H54 (cell line): ENCODE results near the gene C19orf33.
"Not testable (repeated sequence)": the region's sequence is repeated elsewhere in the genome, so short reads cannot be mapped to it uniquely, and the experiment has no call there.

ENCODE experiments used
- DNase-seq: peaks from one replicate; pipeline ENCODE4 v3.0.0; 2011; ENCODE audit warnings: low spot score, mixed read lengths; ENCODE audit not compliant: insufficient read length
- FAIRE-seq: peaks from 3 replicates; lab custom pipeline; 2011; peaks lifted over from hg19 to GRCh38; lab: Jason Lieb, UNC
- POLR2A ChIP-seq: IDR thresholded peaks from 2 replicates; pipeline ENCODE4 v1.6.1; 2011; ENCODE audit warnings: low read depth, mild to moderate bottlenecking, low read length

Gene C19orf33

DNA sequence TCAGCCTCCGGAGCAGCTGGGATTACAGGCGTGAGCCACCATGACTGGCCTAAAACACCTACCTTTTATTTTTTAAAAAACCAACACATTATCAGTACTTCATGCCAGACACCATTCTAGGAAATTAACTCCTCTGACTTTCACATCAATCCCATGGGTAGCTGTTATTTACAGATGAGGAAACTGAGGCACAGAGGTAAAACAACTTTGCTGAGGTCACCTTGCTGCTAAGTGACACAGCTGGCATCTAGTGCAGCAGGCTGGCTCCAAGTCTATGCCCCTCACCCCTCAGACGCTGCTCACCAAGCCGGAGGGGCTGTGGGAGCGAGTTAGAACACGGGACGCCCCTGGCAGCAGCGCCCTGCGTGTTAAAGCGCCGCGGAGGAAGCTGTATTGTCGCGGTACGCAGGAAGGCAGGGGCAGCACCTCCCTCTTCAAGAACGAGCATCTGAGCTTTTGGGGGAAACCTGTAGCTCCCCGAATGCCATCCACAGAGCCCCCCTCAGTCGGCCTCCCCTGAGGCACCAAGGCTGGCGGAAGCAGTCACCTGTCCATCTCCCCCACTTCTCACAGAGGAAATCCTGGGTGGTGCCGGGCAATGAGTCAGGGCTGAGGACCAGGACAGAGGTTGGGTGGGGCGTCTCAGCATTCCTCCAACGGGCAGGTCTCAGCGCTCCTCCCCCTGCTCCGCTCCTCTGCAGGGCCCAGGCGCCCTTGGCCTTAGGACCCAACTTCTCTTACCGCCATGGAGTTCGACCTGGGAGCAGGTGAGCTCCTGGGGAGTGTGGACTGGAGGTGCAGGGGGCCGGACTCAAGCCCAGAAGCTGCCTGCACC, at the start of gene C19orf33:
C19orf33 (plus strand) TSS at position 735 of the 835 bp plus-strand sequence; CDS start at position 746, 11 bp downstream.
- DNase-seq (peak; percentile 93), FAIRE-seq (peak; percentile 58)
- no peak for TF ChIP-seq POLR2A

DNA sequence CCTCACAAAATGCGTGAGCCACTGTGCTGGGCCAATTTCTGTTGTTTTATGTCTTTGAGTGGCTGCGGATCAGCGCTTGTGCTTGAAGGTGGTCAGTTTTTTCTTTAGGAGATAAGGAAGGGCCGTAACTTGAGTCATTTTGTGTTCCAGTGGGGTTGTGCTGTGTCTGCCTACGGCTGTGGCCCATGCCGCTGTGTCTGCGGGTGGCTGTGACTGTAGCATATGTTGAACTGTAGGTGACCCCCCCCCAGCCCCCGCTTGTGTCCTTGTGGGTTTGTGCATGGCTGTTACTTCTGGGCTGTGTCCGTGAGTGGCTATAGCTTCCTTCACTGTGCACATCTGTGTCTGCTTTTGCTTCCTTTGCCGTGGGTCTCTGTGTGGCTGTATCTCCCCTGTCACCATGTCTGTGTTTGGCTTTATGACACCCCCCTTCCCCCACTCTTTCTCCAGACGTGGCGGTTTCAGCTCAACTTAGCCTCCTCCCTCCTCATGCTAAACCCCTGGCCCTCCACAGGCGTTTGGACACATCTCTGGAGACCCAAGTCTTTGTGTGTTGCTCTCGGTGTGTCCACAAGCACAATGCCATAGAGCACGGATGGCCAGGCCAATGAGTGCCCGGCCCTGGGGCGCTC, 48.6 kb upstream of the C19orf33 start:
- no peak for FAIRE-seq
- no peak for DNase-seq
- TF ChIP-seq POLR2A: no peak

DNA sequence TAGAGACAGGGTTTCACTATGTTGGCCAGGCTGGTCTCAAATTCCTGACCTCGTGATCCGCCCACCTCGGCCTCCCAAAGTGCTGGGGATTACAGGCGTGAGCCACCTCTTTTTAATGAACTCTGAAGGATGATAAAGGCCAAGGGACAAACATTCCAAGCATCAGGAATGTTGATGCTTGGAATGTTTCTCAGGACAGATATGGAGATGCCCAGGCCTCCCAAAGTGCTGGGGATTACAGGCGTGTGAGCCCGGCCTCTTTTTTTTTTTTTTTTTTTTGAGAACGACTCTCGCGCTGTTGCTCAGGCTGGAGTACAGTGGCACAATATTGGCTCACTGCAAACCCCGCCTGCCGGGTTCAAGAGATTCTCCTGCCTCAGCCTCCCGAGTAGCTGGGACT, 42.1 kb upstream of the C19orf33 start:
- DNase-seq, FAIRE-seq: not testable (repeated sequence)

DNA sequence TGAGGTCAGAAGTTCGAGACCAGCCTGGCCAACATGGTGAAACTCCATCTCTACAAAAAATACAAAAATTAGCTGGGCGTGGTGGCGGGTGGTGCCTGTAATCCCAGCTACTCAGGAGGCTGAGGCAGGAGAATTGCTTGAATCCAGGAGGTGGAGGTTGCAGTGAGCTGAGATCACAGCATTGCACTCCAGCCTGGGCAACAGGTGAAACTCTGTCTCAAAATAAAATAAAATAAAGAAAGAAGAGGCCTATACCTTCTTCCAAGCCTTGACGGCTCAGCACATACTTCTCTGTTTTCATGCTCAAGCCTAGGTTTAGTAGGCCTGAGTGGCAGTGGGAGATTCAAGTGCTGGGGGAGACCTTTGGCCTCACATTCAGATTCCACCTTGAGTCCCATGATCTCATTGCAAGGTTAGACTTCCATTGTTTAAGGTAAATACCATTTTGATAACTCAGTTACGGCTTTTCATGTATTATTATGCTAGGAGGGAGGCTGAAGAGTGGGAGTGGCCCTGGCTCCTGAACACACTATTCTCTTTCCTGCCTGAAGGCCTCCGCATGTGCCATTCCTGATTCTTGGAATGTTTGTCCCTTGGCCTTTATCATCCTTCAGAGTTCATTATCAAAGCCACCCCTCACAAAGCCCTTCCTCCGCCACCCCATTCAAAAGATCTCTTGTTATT, 41.3 kb upstream of the C19orf33 start:
- no peak for FAIRE-seq
- TF ChIP-seq POLR2A: no peak
- no peak for DNase-seq

DNA sequence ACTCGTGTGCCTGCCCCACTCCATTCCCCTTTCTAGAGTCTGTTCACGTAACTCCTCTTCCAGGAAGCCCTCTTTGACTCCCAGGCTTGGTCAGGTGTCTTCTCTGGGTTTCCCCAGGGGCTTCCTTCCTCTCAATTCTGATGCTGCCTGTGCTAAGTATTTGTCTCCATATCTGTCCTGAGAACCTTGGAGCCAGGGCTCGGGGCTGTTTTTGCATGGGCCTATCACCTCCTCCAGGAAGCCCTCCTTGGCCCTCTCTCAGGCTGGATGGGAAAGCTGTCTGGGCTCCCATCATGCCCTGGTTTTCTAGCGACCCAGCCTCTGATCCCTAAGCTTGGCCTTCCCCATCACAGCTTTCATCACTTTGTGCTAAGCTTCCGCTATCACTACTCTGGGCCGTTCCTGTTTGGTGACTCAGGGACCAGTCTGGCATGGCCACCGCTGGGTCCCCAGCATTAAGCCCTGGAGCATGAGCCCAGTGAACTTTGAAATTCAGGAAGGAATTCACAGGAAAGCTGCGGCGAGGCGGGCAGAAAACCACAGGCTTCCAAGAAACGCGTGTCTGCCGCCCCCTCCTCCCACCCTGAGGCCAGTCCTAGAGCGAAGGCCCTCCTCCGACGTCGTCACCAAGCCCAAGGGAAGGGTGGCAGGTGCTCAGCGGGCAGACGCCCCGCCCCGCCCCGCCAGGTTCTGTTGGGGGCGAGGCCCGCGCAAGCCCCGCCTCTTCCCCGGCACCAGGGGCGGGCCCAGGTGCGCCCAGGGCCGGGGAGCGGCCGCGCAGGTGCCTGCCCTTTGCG, 40.2 kb upstream of the C19orf33 start:
- no peak for TF ChIP-seq POLR2A
- no peak for FAIRE-seq
- DNase-seq: no peak

DNA sequence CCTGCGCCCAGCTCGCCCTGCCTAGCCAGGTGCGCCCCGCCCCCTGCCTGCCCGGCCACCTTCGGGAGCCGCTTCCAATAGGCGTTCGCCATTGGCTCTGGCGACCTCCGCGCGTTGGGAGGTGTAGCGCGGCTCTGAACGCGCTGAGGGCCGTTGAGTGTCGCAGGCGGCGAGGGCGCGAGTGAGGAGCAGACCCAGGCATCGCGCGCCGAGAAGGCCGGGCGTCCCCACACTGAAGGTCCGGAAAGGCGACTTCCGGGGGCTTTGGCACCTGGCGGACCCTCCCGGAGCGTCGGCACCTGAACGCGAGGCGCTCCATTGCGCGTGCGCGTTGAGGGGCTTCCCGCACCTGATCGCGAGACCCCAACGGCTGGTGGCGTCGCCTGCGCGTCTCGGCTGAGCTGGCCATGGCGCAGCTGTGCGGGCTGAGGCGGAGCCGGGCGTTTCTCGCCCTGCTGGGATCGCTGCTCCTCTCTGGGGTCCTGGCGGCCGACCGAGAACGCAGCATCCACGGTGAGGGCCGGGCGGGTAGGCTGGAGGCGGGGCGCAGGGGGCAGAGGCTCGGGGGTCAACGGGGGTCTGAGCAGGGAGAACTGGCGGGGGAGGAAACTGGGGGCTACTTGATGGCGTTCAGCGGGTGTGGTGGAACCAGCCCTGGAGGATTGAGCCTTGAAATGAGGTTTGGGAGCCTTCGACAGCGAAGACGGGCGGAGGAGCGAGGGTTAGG, 39.4 kb upstream of the C19orf33 start, which contains the start of gene SPINT2:
SPINT2 (plus strand) TSS at position 88 of the 727 bp plus-strand sequence; CDS start at position 408, 320 bp downstream.
- FAIRE-seq (no peak), DNase-seq (no peak)
- TF ChIP-seq POLR2A: no peak

DNA sequence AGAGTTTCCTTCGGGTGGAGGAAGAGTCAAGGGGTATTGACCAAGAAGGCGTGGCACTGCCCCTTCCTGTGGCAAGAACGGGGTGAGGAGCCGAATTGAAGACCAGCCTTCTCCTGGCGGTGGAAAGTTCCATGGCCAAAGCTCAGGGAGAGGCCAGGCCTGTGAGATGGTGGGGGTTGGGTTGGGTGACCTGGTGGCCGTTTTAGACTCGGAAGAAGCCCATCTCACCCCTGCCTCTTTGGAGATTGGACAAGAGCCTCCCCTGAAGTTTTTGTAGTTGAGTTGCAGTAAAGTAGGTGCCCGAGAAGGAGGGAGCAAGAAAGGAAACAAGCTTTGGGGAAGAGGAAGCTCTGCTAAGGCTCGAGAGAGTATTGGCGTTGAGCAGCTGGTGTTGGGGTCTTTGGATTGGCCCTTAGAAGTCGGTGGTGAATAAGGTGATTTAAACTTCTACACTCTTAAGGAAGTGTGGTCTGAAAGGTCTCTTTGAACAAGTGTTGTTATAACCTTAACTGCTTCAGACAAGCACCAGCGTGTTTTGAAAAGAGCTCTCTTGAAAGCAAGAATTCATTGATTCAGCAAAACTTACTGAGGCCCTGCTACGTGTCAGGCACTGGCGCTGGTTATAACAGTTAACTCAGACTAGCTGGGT, 38.7 kb upstream of the C19orf33 start:
- TF ChIP-seq POLR2A: no peak
- no peak for FAIRE-seq
- no peak for DNase-seq

DNA sequence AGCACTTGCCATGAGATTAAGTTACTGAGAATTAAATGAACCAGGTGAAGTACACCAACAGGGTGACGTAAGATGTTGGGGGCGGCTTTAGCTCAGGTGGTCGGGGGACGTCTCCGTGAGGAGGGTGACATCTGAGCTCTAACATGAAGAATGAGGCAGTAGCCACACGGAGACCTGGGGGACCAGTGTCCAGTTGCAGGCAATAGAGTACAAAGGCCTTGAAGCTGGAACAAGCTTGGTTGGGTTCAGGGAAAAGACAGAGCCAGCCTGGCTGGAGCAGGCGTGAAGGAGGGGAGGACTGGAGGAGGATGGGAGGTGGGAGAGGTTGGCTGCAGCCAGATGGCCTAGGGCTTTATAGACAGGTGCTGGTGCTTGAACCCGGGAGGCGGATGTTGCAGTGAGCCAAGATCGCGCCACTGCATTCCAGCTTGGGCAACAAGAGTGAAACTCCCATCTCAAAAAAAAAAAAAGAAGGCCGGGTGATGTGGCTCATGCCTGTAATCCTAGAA, 38.1 kb upstream of the C19orf33 start:
- FAIRE-seq (no peak), DNase-seq (no peak)
- TF ChIP-seq POLR2A: no peak

DNA sequence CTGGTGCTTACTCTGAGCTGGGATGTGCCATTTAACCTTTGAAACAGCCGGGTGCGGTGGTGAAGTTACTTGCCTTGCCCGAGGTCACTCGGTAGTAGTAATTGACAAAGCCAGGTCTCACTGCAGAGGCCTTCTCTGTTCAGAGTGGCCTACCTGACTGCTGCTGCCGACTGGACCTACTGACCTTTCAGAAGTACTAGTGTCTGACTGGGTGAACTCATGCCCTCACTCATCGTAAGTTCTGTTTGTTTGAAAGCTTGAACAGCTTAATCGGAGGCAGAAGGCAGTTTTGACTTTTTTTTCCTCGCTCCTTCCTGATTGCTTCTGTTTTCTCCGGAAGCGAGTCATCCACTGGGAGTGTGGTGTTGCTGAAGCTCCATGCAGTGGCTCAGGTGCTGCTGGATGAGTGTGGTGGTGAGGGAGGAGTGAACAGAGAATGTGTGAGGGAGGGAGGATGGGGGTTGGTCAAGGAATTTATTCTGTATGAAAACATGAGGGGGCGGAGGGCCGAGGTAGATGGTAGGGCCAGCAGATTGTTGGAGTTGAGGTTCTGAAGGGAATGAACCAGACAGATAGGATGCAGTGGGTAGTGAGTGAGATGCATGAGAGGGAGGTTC, 37.0 kb upstream of the C19orf33 start:
- TF ChIP-seq POLR2A: no peak
- DNase-seq: peak; percentile 63
- FAIRE-seq: no peak

DNA sequence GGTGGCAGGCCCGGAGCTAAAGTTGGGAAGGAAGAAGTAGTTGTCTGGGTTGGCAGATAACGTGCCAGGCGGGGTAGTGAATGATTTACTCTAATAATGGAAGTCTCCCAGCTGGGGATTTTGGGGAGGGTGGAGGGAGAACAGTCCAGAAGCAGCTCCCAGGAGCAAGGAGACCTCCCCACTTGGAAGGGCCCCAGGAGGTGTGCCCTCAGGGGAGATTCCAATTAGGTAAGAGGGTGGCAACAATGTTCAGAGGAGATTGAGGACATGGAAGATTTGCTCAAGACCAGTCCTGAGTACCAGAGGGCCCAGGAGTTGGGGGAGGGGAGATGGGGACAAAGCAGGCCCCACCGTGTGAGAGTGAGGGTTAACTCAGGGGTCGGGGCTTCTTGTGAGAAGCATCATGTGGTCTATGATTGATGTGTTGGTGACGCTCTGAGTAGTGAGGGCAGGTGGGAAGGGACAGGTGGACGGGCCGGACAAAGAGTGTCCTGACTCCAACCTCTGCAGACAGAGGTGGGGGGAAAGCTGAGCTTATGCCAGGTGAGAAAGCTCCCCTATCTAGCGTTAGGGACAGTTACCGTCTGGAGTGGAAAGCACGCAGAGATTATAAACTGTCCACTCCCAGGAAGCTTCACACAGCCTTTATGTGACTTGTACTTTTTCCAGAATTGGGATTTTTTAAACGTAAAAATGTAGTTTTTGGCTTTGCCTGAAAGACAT, 36.1 kb upstream of the C19orf33 start:
- DNase-seq (no peak), FAIRE-seq (no peak)
- no peak for TF ChIP-seq POLR2A

DNA sequence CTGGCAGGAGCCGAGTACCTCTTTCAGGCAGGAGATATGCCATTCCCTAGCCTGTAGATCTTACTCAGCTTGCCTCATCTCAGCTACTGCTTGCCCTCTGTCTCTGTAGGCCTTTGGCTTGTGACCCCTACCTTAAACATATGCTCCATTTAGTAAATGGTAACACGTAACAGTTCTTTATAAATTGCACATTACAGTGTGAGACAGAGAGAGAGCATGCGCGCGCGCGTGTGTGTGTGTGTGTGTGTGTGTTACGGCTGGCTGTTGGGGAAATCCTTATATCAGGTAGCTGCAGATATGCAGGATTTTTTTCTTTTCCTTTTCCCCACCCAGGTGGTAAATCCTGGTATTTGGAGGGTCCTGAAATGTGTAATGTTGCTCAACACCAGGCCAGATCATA, 35.5 kb upstream of the C19orf33 start:
- TF ChIP-seq POLR2A: no peak
- FAIRE-seq: no peak
- DNase-seq: no peak
